Endodermal cell (in vitro differentiated cells): Measurements from ENCODE around the gene SPIRE2. TPM values are rescaled to one million over a fixed set of nuclear protein-coding genes. Genes with fewer than 3 reads are reported as not detected.

Experiments used
- DNase-seq: peaks from one replicate; pipeline ENCODE4 v3.0.0-alpha.2; 2017
- H3K27ac ChIP-seq: 2 replicates; pipeline ENCODE4 v1.5.1; 2013; ENCODE audit warnings: mild to moderate bottlenecking, low read depth, low read length, moderate library complexity
- H3K27me3 ChIP-seq: 2 replicates; pipeline ENCODE4 v1.6.1; 2013; ENCODE audit warnings: mild to moderate bottlenecking, low read length, moderate library complexity; ENCODE audit not compliant: insufficient read depth, control insufficient read depth, poor library complexity, severe bottlenecking
- H3K36me3 ChIP-seq: 2 replicates; pipeline ENCODE4 v1.7.0; 2013; ENCODE audit warnings: mild to moderate bottlenecking, low read length, moderate library complexity; ENCODE audit not compliant: control insufficient read depth, insufficient read depth
- H3K4me1 ChIP-seq: one replicate; pipeline ENCODE4 v1.7.0; 2013; ENCODE audit warnings: low read length; ENCODE audit not compliant: control insufficient read depth, insufficient read depth
- H3K4me3 ChIP-seq: 2 replicates; pipeline ENCODE4 v1.5.1; 2013; ENCODE audit warnings: mild to moderate bottlenecking, low read length, moderate library complexity
- H3K9ac ChIP-seq: 2 replicates; pipeline ENCODE4 v1.6.1; 2013; ENCODE audit warnings: mild to moderate bottlenecking, low read length, moderate library complexity; ENCODE audit not compliant: poor library complexity, severe bottlenecking; ENCODE audit errors: extremely low read depth
- H3K9me3 ChIP-seq: 2 replicates; pipeline ENCODE4 v1.6.1; 2013; ENCODE audit warnings: mild to moderate bottlenecking, low read length, moderate library complexity; ENCODE audit not compliant: control insufficient read depth
- H3K27ac Mint-ChIP-seq: 2 replicates; pipeline ENCODE4 v1.8.0; 2020; ENCODE audit warnings: mixed read lengths
- H3K27me3 Mint-ChIP-seq: 2 replicates; pipeline ENCODE4 v1.8.0; 2021; ENCODE audit warnings: mild to moderate bottlenecking, mixed read lengths; ENCODE audit not compliant: insufficient read depth
- H3K36me3 Mint-ChIP-seq: 2 replicates; pipeline ENCODE4 v1.8.0; 2020; ENCODE audit warnings: low read depth, mixed read lengths
- H3K4me1 Mint-ChIP-seq: 2 replicates; pipeline ENCODE4 v1.8.0; 2020; ENCODE audit warnings: mixed read lengths
- H3K4me3 Mint-ChIP-seq: 2 replicates; pipeline ENCODE4 v1.8.0; 2020; ENCODE audit warnings: mild to moderate bottlenecking, moderate library complexity, mixed read lengths
- H3K9me3 Mint-ChIP-seq: 2 replicates; pipeline ENCODE4 v1.8.0; 2020; ENCODE audit warnings: mild to moderate bottlenecking, mixed read lengths
- CTCF ChIP-seq: fragments of 200-600 bp; sonication (generic); conservative IDR thresholded peaks from 2 replicates; pipeline ENCODE4 v1.5.0; 2021; ENCODE audit warnings: antibody characterized with exemption, mild to moderate bottlenecking
- WGBS, 2 experiments: methylation state at CpG; one replicate each; pipeline versions ENCODE4 v1.1.5 to v1.1.7; 2013; ENCODE audit warnings: missing lambda C conversion rate in 2 of 2, mixed read lengths in 1 of 2; ENCODE audit not compliant: insufficient coverage in 1 of 2, insufficient read length in 1 of 2; 5-methylcytosine and 5-hydroxymethylcytosine counted together
- total RNA-seq, 2 donors: library from RNA; stranded (reverse); fragmentation: NEBNext Ultra II Directional in 1 of 2; extraction: Animal tissue kit (Norgen Biotek cat#: 25700) in 1 of 2; gene quantifications; 2 replicates in 1 of 2; 3 replicates in 1 of 2; pipeline ENCODE4 v1.2.1, GENCODE V29; 2021

The SPIRE2 gene
- total RNA-seq, 2 donors from 2014 or later: 12.8 to 12.9 TPM

GRCh38 chr16:89892055-89892630 is 63.9 kb downstream of the SPIRE2 start:
- H3K9ac ChIP-seq: no peak overlapping the region
- no peaks in the 10 kb centered on the region for H3K4me1 ChIP-seq
- TF ChIP-seq CTCF: no peak
- Mint-ChIP-seq H3K36me3 (peaks cover 72% of the 10 kb centered on the region), H3K4me1 (no peaks in the 10 kb centered on the region), H3K27ac (no peak overlapping the region), H3K9me3 (no peaks in the 10 kb centered on the region), H3K27me3 (no peaks in the 10 kb centered on the region), H3K4me3 (no peak overlapping the region)
- DNase-seq: no peak
- H3K4me3 ChIP-seq: no peak overlapping the region
- no peaks in the 10 kb centered on the region for H3K27me3 ChIP-seq
- no peaks in the 10 kb centered on the region for H3K9me3 ChIP-seq
- H3K36me3 ChIP-seq: peaks cover 58% of the 10 kb centered on the region
- 92 to 94% methylated on average over 10 to 18 of the region's 18 CpGs for WGBS, 2 experiments
- no peak overlapping the region for H3K27ac ChIP-seq

GRCh38 chr16:89892635-89893034 is 64.4 kb downstream of the SPIRE2 start:
- WGBS, 2 experiments: 93 to 100% methylated on average over 3 to 9 of the region's 9 CpGs
- Mint-ChIP-seq H3K27me3 (no peaks in the 10 kb centered on the region), H3K4me3 (no peak overlapping the region), H3K9me3 (no peaks in the 10 kb centered on the region), H3K27ac (no peak overlapping the region), H3K36me3 (peaks cover 72% of the 10 kb centered on the region), H3K4me1 (no peaks in the 10 kb centered on the region)
- H3K36me3 ChIP-seq: peaks cover 58% of the 10 kb centered on the region
- H3K27ac ChIP-seq: no peak overlapping the region
- H3K27me3 ChIP-seq: no peaks in the 10 kb centered on the region
- no peak overlapping the region for H3K9ac ChIP-seq
- DNase-seq: no peak
- H3K9me3 ChIP-seq: no peaks in the 10 kb centered on the region
- TF ChIP-seq CTCF: no peak
- H3K4me1 ChIP-seq: no peaks in the 10 kb centered on the region
- no peak overlapping the region for H3K4me3 ChIP-seq

GRCh38 chr16:89893642-89894548 is 65.6 kb downstream of the SPIRE2 start:
- no peaks in the 10 kb centered on the region for H3K4me1 Mint-ChIP-seq
- no peak overlapping the region for H3K27ac Mint-ChIP-seq
- no peaks in the 10 kb centered on the region for H3K9me3 Mint-ChIP-seq
- no peaks in the 10 kb centered on the region for H3K4me1 ChIP-seq
- peaks cover 73% of the 10 kb centered on the region for H3K36me3 Mint-ChIP-seq
- no peaks in the 10 kb centered on the region for H3K27me3 ChIP-seq
- no peak overlapping the region for H3K27ac ChIP-seq
- H3K4me3 Mint-ChIP-seq: no peak overlapping the region
- TF ChIP-seq CTCF: no peak
- no peaks in the 10 kb centered on the region for H3K27me3 Mint-ChIP-seq
- H3K9me3 ChIP-seq: no peaks in the 10 kb centered on the region
- H3K36me3 ChIP-seq: peaks cover 62% of the 10 kb centered on the region
- 95 to 96% methylated on average over 31 to 45 of the region's 45 CpGs for WGBS, 2 experiments
- H3K4me3 ChIP-seq: no peak overlapping the region
- no peak for DNase-seq
- H3K9ac ChIP-seq: no peak overlapping the region
